Activated gamma-delta T cell treated with Interleukin-2 at 50 U/mL for 16 hours (primary cell): ENCODE measurements around the gene MRTFB.
"Not testable (repeated sequence)": the region's sequence is repeated elsewhere in the genome, so short reads cannot be mapped to it uniquely, and the experiment has no call there.

Experiments
- DNase-seq: peaks from one replicate; pipeline ENCODE4 v3.0.0-alpha.2; 2020

Gene MRTFB

DNA sequence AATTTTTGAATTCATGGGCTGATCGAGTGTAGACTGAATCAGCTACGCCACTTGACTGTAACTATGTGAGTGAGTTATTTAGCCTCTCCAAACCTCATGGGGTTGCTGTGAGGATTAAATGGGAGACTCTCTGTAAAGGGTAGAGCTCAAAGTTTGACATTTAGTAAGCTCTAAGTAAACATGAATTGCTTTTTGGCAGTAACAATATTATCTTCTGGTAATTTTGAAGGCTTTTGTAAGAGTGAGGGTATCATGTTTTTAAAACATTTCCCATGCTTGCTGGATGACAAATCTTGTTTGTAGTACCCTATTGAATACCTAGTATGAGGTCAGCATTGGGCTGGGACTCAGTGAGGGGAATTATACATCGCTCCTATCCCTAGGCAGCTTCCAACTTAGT is 35.3 kb downstream of the MRTFB start:
- no peak for DNase-seq

GRCh38 chr16:14106961-14107360 is 35.8 kb downstream of the MRTFB start:
- DNase-seq: no peak

DNA sequence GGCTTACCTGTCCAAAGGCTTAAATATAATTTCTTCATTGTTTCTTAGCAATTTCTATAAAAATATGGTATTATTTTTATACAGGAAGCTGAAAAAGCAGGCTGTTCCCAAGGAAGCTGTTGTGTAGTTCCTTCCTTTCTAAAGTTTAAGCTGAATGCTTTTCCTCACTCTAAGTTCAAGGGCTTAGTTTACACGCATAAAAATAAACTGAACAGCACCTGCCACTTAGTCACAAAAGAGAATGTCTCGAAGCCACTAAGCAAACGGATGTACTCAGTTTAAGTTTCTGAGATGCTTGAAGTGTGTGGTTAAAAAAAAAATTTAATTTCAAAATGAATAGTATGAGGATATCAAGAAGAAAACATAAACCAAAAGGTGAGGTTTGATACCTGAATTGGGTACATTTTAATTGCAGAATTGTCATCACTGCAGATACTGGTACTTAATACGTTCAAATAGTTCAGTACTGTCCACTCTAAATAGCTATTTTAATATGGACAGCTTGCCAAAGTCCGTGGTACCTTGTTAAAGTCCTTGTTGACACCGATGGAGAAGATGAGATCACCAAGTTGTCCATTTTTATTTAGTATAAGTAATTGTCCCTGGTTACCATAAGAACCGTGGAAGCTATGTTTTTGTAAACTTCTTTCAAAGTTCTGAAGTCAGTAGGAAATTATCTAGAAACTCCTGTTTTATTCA is 38.1 kb downstream of the MRTFB start:
- no peak for DNase-seq

GRCh38 chr16:14109782-14110727 is 38.9 kb downstream of the MRTFB start:
- no peak for DNase-seq

- DNase-seq: no peak
Observed at GRCh38 chr16:14110728-14111251, 39.7 kb downstream of the MRTFB start.

DNA sequence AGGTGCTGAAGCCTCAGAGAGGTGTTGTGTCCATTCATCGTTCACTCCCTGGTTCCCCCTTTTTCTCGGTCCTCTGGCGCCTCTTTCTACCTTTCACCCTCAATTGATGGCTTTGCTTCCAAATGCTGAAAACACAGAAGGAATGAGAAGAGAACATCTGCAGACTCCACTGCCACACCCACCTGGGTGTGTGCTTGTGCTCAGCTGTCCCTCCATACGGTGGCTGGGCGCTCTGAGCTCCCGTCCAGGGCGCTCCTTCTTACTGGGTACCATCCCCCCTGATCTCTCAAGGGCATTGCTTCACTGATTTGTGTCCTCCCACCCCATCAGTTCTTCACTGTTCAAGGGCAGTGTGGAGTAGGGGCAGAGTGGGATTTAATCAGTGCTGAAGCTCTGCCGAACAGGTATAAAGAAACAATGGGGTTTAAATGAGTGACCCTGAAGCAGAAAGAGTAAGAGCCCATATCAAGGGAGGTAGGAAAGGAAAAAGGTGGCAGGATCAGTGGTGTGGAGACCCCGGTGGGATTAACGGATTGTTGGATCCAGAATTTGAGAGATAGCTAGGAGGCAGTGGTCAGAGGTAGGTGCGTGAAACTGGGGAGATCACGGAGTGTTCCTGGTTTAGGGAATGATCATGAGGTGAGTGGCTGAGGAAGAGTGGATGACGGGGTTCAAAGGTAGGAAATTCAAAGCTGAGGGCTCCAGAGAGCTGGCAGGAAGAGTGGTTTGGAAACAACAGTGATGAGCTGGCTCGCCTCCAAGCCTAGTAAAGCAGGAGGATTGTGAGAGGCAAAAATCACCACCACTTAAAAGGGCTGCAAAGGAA is 40.8 kb downstream of the MRTFB start:
- DNase-seq: no peak

DNA sequence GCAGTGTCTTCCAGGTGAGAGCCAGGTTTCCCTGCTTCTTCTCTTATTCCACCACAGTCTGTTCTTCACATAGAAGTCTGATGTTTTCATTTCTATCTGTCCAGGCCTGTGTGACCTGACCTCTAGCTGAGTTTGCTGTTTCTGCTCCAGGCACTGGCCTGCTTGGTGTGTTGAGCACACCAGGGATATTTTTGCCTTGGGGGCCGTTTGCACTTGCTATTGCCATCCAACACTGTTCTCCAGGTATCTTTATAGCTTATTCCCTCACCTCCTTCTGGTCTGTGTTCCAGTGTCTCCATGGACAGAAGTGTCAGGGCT is 41.4 kb downstream of the MRTFB start:
- no peak for DNase-seq

- no peak for DNase-seq
Observed at GRCh38 chr16:14113344-14113743, 42.2 kb downstream of the MRTFB start.

DNA sequence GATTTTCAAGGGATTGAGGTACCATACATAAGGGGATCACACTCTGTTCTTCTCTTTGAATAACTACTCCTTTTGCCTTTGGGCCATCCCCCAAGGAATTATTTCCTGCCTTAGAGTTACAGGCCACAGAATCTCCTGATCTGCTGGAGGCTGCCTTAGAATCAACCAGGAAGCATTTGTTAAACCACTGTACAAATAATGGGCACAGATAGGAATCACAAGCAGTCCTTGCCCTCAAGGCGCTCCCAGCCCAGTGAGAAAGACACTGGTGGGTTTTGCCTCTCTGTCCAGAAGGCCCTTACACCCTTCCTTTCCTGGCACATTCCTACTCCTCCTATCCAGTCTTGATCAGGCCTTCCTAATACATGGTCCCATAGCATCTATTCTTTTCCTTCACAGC is 45.9 kb downstream of the MRTFB start:
- no peak for DNase-seq

DNA sequence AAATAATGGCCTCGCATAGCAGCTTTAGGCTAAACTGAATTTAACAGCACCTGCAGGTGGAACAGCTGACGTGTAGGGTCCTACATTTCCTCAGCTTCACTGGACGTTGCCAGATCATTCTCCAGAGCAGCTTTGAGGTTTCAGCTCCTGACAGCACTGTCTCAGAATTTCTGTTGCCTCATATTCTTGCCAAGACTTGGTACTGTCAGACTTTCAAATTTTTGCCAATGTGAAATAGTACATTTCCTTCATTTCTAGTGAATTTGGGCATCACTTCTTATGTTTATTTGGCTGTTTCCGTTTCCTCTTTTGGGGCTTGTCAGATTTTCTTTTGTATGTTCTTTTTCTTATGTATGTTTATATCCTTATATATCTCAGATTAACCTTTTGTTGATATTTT is 48.7 kb downstream of the MRTFB start:
- DNase-seq: no peak

DNA sequence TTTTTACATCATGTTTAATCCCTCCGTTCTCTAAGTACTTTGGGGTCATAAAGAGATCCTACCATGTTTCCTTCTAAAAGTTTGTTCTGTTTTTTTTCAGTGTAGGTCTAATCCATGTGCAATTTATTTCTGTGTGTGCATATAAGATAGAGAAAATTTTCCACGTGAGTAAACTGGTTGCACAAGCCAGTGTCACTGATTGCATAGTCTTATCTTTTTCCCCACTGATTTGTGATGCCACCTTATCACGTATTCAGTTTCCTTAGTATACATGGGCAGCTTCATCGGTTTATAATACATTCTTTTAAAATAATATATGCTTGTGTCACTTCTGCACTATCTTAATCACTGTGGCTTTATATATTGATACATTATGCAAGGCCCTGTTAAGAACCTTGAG is 49.2 kb downstream of the MRTFB start:
- no peak for DNase-seq

- DNase-seq: no peak
Observed at GRCh38 chr16:14121142-14121541, 50.0 kb downstream of the MRTFB start.

DNA sequence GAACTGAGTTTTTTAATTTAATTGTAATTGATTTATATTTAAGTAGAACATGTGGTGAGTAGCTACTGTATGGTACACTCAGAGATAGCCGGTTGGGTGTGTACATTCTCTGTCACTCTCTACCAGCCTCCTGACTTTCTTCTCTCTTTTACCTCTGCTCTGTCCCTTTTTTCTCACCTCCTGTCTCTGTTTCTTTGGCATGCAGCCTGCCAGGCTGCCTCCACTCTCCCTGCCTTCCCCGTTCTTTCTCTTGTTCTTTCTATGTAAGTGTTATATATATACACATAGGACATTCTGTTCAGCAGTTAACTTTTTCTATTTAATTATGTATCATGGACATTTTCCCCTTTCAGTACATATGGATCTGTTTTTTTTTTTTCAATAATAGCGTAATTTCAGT is 50.8 kb downstream of the MRTFB start:
- no peak for DNase-seq

DNA sequence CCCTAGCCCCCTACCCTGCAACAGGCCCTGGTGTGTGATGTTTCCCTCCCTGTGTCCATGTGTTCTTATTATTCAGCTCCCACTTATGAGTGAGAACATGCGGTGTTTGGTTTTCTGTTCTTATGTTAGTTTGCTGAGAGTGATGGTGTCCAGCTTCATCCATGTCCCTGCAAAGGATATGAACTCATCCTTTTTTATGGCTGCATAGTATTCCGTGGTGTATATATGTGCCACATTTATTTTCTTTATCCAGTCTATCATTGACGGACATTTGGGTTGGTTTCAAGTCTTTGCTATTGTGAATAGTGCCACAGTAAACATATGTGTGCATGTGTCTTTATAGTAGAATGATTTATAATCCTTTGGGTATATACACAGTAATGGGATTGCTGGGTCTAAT is 51.3 kb downstream of the MRTFB start:
- not testable (repeated sequence) for DNase-seq

DNA sequence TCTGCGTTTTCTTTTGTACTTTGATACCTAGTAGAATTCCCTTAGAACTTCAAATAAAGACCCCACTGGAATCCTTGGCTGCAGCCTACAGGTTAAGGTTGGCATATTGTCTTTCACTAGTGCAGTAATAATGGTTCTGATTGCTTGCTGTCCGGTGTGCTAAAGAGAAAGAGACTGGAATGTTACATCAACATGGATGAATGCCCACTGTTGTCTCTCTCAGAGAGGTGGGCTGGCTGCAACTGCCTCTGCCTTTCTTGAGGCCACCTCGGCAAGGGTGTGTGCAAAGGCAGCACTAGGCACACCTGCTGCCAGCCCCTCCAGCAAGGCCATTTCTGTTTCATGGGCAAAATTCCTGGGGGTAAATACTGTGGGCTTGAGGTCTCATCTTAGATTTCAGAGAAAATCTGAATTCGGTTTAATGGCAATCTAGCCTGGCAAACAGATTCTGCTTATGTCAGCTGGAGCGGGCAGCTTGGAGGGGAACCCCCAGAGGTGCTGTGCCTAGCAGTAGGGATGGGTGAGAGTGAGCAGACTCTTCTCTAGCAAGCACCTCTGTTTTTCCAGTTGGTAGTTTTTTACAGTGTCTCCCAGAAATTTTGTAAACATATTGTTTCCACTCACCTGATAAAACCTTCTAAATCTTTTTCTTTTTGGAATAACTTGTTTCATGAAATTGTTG is 54.0 kb downstream of the MRTFB start:
- no peak for DNase-seq

- DNase-seq: no peak
Observed at GRCh38 chr16:14125708-14126107, 54.6 kb downstream of the MRTFB start.

DNA sequence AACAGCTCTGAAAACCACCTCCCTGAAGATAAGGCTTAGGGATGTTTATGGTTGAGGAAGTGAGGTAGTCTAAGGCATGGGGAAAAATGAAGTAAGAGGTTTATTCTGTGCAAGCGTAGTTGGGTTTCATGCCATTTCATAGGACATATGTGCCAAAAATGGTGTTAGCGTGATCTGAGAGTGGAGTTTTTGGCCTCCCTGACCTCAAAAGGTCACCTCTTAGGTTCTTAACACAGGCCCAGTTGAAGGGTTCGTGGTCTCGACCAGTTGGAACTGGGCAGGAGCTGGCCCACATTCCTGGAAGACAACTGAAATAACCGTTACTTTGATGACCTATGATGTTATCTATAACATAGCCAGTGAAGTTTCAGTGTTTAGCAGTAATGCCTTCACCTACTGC is 57.0 kb downstream of the MRTFB start:
- DNase-seq: no peak

DNA sequence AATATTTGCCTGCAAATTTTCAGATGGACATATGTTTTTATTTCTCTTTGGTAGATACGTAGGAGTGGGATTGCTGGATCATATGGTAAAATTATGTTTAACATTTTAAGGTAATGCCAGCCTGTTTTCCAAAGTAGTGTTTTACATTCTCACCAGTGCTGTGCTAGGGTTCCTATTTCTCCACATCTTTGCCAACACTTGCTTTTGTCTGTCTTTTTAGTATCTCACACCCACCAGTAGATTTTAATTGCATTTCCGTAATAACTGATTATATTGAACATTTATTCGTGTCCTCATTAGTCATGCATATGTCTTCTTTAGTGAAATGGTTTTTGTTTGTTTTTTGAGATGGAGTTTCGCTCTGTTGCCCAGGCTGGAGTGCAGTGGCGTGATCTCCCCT is 58.4 kb downstream of the MRTFB start:
- DNase-seq: no peak

GRCh38 chr16:14131774-14132695 is 60.9 kb downstream of the MRTFB start:
- DNase-seq: no peak

- no peak for DNase-seq
Observed at GRCh38 chr16:14132696-14133048, 61.6 kb downstream of the MRTFB start.

DNA sequence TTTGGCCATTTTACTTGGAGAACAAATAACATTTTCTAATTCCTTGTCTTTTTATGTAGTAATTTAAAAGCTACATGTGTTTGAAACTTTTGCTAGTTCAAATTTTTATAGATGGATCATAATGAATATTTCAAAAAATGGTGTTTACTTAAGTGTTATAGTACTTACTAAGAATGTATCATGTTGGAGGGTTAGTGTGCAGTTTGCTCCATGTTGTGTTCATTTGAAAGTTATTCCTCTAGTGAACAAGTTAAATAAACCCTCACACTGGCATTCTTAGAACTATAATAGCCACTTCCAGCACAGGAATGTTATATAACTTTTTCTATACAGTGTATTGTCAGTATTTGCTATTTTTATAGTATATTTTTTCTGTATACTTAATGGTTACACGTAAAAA is 62.8 kb downstream of the MRTFB start:
- no peak for DNase-seq

- no peak for DNase-seq
Observed at GRCh38 chr16:14135704-14136103, 64.6 kb downstream of the MRTFB start.
